Measurements from ENCODE around the gene CENPT.

- no peak for TF ChIP-seq POLR2A (IDR thresholded peaks at IDR 0.05)
- TF ChIP-seq, protein P1, sequence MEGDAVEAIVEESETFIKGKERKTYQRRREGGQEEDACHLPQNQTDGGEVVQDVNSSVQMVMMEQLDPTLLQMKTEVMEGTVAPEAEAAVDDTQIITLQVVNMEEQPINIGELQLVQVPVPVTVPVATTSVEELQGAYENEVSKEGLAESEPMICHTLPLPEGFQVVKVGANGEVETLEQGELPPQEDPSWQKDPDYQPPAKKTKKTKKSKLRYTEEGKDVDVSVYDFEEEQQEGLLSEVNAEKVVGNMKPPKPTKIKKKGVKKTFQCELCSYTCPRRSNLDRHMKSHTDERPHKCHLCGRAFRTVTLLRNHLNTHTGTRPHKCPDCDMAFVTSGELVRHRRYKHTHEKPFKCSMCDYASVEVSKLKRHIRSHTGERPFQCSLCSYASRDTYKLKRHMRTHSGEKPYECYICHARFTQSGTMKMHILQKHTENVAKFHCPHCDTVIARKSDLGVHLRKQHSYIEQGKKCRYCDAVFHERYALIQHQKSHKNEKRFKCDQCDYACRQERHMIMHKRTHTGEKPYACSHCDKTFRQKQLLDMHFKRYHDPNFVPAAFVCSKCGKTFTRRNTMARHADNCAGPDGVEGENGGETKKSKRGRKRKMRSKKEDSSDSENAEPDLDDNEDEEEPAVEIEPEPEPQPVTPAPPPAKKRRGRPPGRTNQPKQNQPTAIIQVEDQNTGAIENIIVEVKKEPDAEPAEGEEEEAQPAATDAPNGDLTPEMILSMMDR (IDR thresholded peaks at IDR 0.05) = no peak
- no peak for TF ChIP-seq EP300 (IDR thresholded peaks at IDR 0.05)
Observed at GRCh38 chr16:67893743-67894399, 46.4 kb upstream of the CENPT start.

Measured in ovary (tissue), 3 donors.